Measurements from ENCODE around the gene CYGB.

GRCh38 chr17:76572201-76572910, 34.8 kb upstream of the CYGB start:
- TF ChIP-seq CTCF (IDR thresholded peaks at IDR 0.05) (no peak), POLR2A (IDR thresholded peaks at IDR 0.05) (no peak)
